GM12878 (cell line): ENCODE data around the gene NUDT3. TPM values are rescaled to one million over a fixed set of nuclear protein-coding genes. Genes with fewer than 3 reads are reported as not detected.

Experiments used
- ATF3 ChIP-seq: IDR thresholded peaks from 2 replicates; pipeline ENCODE4 v1.6.1; 2011; ENCODE audit warnings: low read depth, mild to moderate bottlenecking, low read length, moderate library complexity, borderline replicate concordance; ENCODE audit errors: extremely low read depth
- IRF5 ChIP-seq: fragments of 450-650 bp; IDR thresholded peaks from 2 replicates; pipeline ENCODE4 v1.6.1; 2017; ENCODE audit warnings: borderline replicate concordance
- MEF2B ChIP-seq: fragments of 450-650 bp; IDR thresholded peaks from 2 replicates; pipeline ENCODE4 v1.6.1; 2018; ENCODE audit warnings: mild to moderate bottlenecking, moderate library complexity; ENCODE audit not compliant: partially characterized antibody, poor library complexity, severe bottlenecking
- PAX8 ChIP-seq: fragments of 450-650 bp; IDR thresholded peaks from 2 replicates; pipeline ENCODE4 v1.6.1; 2017; ENCODE audit warnings: mild to moderate bottlenecking, moderate library complexity
- SMAD5 ChIP-seq: IDR thresholded peaks from 2 replicates; pipeline ENCODE4 v1.6.1; 2016; ENCODE audit warnings: antibody characterized with exemption, low read depth
- ZNF592 ChIP-seq: fragments of 450-650 bp; IDR thresholded peaks from 2 replicates; pipeline ENCODE4 v1.6.1; 2017; ENCODE audit warnings: mild to moderate bottlenecking, moderate library complexity
- polyA plus RNA-seq, 11 experiments: library from polyadenylated mRNA; depleted of rRNA in 4 of 11; unstranded in 6 of 11; stranded (reverse) in 5 of 11; fragments of >200 nt; fragmentation: Nextera tagmentation in 4 of 11; fragmentation: Illumina TruSeq in 1 of 11; extraction: Ambion mirVana in 4 of 11; extraction: Trizol in 1 of 11; gene quantifications; 1 replicate in 1 of 11; 2 replicates in 10 of 11; pipeline versions ENCODE4 v1.2.1 to v1.2.3, GENCODE V29; 2011 to 2016; ENCODE audit warnings: inconsistent platforms in 2 of 11, missing spikeins in 2 of 11, low read depth in 1 of 11
- total RNA-seq, 4 experiments: library from RNA; depleted of rRNA in 3 of 4; stranded (reverse); fragments of >200 nt in 3 of 4; fragmentation: Illumina TruSeq in 1 of 4; extraction: Trizol in 1 of 4; gene quantifications; 2 replicates each; pipeline versions ENCODE4 v1.2.1 to v1.2.3, GENCODE V29; 2013 to 2021

Gene NUDT3
- total and polyA plus RNA-seq, 10 of the 15 experiments (the other 5 are each of a cell fraction or from before 2014, with no cell fraction given) = 2.4 to 32.3 (median 25.5) TPM

GRCh38 chr6:34350934-34351217 lies 41.6 kb downstream of the NUDT3 start (continued):
- TF ChIP-seq SMAD5 (no peak), ZNF592 (no peak), MEF2B (no peak), ATF3 (no peak), IRF5 (no peak), PAX8 (no peak)
